GM18873 (cell line): Measurements from ENCODE around the gene MAFF.

Experiments used
- ATAC-seq: cut with Tn5 transposase; IDR thresholded peaks from one replicate; pipeline ENCODE4 v1.9.1; 2021; ENCODE audit warnings: mild to moderate bottlenecking, moderate library complexity, moderate number of reproducible peaks; ENCODE audit not compliant: unreplicated experiment, low FRiP score

The MAFF gene

DNA sequence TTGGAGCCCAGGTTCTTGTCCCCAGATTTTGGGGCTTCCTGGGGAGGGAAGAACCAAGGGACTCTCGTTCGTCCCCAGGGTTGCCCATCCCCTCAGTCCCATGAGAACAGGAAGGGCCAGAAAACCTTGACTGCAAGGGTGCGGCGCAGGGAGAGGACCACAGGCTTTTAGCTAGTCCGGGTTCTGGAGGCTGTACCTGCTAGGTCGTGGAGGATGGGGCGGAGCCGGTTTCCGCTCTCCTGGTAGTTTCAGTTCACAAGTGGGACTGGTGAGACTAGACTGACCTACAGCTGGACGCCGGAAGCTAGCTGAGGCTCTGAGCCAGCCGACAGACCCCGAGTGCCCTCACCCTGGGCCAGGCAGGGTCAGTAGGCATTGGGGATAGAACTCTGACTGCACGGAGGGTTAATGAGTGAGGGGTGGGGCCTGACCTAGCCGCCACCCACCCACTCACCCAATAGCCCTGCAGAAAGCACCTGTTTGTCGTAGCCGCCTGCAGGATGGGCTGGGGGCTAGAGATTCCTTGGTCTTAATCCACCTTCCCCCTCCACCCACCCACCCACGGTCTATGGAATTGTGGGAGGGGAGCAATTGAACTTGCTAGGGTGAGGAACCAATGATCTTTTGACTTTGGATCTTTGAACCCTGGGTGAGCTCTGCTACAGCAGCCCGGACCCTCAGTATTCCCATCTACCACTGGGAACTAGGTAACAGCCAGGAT, 1.5 kb downstream of the MAFF start:
- ATAC-seq, result no peak

DNA sequence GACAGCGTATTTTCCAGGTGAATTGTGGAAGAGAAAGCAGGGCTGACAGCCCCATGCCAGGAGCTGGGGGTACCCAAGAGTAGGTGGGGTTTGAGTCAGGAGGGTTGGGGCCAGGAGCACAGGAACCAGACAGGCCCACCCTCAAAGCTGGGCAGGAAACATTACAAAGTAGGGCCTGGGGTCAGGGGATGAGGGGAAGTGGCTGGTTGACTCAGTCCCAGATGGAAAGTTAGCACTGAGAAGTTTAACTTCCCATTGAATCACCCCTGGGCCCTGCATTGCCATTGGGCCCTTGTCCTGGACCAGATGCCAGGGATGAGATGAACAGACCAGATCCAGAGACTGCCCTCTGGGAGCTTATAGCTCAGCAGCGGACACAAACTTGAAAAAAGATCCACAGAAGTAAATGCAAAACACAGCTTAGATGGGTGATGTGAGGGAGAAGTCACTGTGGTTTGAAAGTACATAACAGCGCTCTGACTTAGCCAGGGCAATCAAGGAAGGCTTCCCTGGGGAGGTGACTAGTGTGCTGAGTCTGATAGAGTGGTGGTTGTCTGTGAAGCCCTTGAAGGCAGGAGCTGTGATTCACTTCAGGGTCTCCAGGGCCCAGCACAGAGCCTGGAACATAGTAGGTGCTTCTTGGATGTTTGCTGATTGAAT, 2.2 kb downstream of the MAFF start:
- no peak for ATAC-seq

DNA sequence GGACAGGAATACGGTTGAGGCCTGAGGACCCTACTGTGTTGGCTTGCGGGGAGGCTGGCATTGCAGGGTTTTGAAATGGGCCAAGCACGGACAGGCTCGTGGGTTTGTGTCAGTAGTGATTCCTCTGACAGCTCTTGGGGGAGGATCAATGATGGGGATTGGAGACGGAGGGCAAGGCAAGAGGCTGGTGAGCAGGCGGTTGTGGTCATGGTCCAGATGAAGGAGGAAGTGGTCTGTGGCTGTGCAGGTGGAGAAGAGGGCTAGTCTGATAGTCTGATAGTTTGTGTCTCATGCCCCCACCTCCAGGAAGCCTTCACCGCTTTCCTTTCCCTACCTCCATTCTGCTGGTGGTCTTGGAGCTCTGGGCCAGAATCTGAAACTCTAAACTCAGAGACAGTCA, 3.0 kb downstream of the MAFF start:
- ATAC-seq, result no peak

DNA sequence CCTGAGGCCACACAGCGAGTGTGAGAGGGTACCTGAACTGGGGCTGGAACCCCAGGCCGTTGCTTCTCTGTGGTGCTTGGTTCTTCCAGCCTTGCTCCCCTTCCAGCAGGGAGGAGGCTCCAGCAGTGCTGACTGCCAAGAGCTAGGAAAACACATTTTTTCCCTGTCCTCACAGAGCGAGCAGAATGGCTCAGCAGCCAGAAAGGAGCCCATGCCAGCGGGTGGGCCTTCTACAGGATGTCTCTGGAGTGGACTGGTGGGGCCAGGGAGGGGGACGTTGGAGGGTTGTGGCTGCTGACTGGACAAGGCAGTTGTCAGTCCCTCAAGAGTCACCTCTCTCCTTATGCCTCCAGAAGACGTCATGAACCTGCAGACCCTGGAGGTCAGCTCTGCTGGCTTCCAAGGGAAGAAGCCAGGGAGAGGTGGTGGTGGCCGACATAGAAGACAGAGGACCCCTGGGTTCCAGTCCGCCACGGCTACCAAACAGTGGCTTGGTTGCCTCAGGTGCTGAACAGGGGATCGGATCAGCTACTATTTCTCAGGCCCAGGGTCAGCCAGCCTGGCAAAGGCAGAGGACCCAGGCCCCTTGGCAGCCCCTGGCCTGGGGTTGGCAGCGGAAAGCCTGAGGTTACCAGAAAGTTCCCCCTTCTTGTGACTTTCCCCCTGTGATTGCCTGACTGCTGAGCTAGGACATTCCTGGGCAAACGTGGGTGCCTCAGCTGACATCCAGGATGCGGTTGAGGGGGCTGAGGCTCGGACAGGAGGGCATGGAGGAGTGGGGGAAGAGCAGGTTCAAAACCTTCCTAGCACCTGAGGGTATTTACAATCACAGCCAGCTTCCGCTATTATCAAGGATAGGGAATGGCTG, 3.7 kb downstream of the MAFF start:
- ATAC-seq, result no peak

DNA sequence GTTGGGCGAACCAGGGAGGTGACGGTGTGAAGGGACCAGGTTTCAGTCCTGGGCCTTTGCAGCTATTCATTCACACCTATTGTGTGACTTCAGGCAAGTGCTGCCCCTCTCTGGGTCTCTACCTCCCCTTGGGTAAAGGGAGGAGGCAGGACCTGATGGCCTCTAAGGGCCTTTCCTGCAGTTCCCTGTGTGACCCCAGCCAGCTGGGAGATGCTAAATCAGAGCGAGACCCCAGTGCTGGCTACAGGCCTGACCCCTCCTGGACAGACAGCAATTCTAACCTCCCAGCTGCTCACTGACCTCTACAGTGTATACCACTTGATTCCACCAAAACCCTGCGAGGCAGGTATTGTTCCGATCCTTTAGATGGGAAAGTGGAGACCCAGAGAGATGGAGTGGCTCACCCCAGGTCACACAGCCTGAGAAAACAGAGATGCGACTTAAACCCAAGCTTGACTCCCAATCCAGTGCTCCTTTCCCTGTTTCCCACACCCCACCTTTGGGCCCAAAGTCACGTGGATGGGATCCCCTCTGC, 6.2 kb downstream of the MAFF start:
- ATAC-seq, result no peak

DNA sequence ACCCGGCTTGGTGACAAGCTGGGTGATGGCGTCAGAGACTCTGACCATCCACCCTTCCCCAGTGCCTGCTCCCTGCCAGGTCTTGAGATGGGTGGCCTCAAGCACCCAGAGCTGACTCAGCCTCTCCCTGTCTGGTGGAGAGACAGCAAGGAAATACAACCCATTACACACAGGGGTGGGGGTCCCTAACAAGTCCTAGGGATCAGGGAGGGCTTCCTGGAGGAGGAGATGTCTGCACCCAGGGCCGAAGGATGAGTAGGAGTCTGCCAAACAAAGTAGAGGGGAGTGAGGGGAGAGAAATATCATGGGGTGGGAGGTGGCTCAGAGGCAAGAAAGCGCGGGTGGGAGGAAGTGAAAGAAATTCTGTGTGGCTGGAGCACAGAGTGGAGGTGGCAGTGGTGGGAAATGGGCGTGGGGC, 6.8 kb downstream of the MAFF start:
- ATAC-seq, result no peak

DNA sequence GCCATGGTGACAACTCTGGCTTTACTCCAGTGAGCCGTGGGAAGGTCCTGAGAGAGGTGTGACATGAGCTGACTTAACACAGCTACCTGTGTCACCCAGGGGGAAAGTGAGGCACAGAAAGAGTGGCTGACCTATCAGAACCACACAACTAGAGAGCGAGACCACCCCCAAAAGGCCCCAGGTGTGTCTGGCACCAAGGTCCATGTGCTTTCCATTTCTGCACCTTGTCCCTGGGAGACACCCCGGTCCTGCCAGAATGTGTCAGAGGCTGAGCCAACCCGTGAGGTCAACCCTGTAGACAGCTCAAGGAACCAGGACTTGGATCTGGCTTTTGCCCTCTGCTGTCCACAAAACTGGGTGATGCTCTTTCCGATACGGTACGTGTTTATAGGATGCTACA, 9.8 kb downstream of the MAFF start:
- no peak for ATAC-seq

DNA sequence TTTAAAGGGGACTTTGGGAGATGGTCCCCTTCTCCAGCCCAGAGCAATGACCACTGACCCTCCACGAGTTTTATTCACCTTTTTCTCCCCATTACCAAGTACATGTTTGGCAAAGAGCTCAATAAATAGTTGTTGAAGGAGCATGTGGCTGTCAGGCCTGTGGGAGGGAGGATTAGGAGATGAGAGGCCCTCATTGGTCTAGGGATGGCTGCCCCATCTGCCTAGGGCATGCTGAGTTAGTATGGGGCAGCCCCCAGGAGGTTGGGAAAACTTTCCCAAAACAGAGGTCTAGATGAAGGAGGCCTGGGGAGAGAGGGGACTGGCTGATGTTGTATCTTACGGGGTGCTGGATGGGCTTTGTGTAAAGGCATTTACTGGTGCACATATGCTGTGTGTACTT, 10.6 kb downstream of the MAFF start:
- no peak for ATAC-seq

DNA sequence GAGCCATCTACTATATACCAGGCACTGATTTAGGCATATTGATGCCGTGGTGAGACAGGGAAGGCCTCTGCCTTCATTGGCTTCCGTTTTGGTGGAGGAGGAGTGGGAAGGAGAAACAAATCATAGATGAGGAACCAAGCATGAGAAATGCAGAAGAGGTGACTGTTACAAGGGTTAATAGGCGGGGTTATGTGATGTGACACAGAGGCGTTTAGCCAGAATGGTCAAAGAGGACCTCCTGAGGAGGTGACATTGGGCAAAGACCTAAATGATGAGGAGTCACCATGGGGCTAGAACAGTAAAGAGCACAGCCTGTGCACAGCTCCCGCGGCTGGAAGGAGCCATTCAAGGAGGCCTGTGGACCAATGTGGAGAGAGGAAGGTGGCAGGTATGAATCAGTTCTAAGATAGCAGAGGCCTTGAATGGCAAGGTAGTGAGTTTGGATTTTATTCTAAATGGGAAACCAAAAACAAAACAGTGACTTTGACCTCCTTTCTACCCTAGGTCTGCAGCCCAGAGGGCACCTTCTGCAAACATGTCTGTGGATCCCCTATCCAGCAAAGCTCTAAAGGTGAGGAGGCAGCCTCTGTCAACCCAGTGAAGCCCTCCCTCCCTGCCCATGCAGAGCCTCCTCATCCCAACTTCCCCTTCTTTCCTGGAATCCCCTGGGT, 11.7 kb downstream of the MAFF start:
- ATAC-seq, result no peak

DNA sequence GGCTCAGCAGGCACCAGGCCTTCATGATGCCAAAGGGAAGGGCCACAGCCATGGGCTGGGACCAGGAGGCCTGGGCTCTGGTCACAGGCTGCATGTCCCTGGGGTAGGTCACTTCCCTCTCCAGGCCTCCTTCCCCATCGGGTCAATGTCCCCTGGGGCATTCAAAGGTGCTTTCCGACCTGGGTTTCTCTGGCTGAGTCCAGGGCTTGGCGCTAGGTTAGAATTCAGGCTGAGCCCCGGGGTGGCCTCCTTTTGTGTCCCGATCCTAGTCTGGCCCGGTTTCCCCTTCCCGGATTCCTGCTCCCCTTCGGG, 12.2 kb downstream of the MAFF start:
- no peak for ATAC-seq

DNA sequence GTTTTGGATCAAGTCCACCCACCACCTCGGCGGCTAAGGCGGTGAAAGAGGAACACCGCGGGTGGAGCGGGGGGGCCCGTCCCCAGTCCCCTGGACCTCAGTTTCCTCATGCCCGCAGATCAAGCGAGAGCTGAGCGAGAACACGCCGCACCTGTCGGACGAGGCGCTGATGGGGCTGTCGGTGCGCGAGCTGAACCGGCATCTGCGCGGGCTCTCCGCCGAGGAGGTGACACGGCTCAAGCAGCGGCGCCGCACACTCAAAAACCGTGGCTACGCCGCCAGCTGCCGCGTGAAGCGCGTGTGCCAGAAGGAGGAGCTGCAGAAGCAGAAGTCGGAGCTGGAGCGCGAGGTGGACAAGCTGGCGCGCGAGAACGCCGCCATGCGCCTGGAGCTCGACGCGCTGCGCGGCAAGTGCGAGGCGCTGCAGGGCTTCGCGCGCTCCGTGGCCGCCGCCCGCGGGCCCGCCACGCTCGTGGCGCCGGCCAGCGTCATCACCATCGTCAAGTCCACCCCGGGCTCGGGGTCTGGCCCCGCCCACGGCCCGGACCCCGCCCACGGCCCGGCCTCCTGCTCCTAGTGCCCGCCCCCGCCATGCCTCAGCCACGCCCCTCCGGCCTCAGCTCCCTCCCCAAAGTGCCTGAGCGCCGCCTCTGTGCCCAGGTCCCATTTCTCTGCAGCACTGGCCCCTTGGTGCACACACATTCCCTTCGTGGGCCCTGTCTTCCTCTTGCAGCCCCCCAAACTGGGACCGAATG, 12.7 kb downstream of the MAFF start:
- no peak for ATAC-seq

DNA sequence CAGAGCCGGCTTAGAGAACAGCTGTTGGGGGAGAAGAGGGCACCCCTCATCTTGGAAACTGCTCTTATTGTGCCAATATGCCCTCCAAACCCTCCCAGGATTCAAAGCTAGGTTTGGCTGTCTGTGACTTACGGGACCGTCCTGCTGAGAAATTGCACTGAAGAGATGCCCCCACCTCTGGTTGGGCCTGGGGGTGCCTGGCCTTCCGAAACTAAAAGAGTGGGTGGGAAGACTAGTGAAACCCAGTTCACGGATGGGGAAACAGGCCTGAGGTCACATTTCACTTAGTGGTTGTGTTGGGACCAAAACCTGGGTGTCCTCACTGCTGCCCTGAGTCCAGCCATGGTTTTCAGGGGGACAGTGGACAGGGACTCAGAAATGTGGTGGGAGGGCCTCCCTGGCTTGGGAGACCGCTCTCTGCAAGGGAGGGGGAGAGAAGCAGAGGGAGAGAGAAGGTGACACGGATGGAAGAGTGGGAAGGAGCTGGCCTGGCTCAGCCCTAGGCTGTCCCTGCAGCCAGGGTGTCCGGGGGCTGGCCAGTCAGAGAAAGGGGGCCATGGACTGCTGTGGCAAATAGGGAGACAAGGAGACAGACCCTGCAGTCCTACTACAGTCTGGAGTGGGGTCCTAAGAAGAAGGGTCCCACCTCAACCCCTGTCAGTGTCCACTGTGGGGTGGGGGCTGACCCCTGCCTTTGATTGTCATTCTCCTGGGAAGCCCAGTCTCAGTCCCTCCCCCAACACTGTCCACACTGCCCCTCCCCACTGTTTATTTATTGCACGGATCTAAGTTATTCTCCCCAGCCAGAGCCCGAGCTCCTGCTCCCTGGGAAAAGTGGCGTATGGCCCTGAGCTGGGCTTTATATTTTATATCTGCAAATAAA, 13.6 kb downstream of the MAFF start:
- ATAC-seq, result no peak

DNA sequence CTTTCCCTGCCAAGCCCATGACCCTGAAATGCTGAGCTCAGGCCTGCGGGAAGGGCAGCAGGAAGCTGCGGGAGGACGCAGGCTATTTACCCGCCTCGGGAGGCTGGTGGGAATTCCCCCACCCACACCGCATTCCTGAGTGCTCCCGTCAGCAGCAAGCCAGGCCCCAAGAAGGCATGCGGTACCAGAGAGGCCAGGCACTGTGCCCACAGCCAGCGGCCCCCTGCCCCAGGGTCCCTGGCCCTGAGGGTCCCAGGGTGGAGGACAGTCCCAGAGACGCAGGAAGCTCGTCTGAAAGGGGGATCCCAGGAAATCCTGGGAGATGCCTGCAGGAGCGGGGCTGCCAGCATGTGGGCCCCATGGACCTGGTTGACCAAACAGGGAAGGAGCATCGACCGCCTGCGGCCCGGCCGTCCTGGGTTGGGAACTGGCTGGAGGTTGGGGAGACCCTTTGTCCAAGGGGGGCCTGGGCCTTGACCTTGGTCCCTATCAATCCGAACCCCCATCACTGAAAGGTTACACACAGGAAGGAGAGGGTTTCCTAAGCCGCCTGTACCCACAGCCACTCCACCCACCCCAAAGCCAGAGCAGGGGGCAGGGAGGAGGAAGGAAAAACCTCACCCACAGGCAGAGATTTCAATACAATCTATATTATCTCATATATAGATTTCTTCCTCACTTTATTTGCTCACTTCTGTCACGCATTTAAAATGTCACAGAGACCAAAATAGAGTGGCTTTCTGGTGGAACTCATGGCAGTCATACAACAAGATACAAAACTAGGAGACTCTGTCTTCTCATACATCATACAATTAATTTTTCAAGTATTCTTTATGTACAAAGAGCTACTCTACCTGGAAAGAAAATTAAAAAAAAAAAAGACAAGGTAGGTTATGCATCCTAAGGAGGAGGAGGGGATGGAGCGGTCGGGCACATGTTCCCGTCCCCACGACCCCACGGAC, 17.1 kb downstream of the MAFF start:
- ATAC-seq, result no peak

DNA sequence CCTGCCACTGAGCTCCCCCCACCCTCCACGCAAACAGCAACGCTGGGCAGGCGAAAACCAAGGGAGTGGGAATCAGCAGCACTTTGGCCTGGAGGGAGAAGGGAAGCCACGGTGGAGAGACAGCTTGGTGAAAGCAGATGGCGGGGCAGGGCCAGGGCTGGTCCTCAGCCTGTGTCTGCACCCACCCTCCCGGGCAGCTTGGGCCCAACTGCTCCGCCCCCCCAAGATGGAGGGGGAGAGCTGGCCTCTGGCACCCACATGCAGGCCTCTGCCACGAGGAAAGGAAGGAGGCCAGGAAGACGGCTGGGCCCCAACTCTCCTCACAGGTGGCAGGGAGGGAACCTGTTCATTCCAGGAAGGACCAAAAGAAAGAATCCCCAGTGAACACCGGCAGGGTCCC, 17.8 kb downstream of the MAFF start:
- no peak for ATAC-seq

DNA sequence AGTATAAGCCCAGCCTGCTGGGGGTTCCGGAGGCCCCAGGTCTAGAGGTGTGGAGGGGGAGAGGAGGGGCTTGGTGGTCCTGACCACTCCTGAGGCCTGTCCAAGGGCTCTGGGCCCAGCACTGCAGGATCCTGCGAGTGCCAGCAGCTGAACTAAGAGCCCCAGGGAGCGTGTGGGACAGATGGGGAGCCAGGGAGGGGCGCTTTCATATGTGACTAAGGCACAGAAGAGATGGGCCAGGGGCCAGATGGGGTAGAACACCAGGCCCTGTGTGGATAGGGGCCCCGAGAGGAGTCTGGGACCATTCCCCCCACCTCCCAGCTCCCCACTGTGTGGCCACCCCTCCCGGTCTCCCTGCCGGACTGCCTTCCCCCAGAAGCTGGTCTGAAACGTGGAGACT, 18.4 kb downstream of the MAFF start:
- ATAC-seq, result no peak

DNA sequence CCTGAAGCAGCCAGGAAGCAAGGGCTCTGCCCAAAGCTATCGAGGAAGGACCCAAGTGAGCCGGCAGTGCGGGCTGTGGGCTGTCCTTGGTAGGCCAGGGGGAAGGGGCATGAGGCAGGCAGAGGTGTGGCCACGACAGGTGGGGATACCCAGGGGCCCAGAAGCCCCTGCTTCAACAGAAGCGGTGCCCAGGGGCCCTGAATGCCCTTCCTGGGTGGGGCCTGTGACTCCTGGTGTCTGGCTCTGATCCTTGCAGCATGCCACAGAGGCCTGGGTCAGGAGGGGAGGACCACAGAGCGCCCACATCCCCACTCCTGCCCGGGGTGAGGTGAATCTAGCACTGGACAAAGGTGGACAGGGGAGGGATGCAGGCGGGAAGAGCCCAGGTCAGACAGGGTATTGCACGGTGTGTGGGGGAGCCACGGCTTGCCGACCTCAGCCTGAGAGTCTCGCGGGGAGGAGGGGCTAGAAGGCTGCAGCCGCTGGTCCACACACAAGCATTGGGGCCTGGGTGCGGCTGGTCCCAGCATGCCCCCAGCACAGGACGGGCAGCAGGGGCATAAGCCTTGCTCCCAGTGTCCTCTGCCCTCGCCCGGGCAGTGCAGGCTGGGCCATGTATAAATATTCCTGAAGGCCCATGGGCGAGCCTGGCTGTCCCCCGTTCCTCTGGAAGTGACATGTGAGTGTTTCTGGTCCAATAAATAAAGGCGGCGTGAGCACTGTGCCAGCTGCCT, 19.0 kb downstream of the MAFF start:
- ATAC-seq, result no peak

DNA sequence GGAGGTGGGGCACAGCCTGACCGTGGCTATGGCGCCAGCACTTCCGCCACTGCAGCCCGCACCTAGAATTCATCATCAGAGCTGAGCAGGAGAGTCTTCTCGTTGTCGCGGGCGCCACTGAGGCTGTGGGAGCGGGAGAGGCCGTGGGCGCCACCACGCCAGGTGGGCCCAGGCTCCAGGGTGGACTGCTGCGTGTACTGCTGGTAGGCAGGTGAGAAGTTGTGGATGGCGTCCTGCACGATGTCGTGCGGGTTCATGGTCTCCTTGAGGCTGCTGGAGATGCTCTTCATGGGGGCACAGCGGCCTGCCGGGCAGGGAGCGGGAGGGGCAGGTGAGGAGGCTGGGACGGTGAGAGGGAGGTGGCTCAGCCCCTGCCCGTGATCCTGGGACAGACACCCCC, 19.6 kb downstream of the MAFF start:
- ATAC-seq, result no peak
